Activated effector memory CD4-positive, alpha-beta T cell treated with Interleukin-2 at 50 U/mL for 16 hours (primary cell): ENCODE data around the gene DIDO1.
"Not testable (repeated sequence)": the region's sequence is repeated elsewhere in the genome, so short reads cannot be mapped to it uniquely, and the experiment has no call there.

Experiments used
- DNase-seq: peaks from one replicate; pipeline ENCODE4 v3.0.0-alpha.2; 2020

The DIDO1 gene

GRCh38 chr20:62962221-62962879 is 36.0 kb upstream of the DIDO1 start:
- no peak for DNase-seq

GRCh38 chr20:62961799-62962198 is 35.5 kb upstream of the DIDO1 start:
- no peak for DNase-seq

- DNase-seq, result no peak
Measured at GRCh38 chr20:62961310-62961783, 35.0 kb upstream of the DIDO1 start.

- not testable (repeated sequence) for DNase-seq
Measured at GRCh38 chr20:62960446-62961309, 34.4 kb upstream of the DIDO1 start.

GRCh38 chr20:62959998-62960436 is 33.7 kb upstream of the DIDO1 start:
- DNase-seq, result no peak

- DNase-seq, result no peak
Measured at GRCh38 chr20:62959101-62959971, 33.0 kb upstream of the DIDO1 start.

- DNase-seq, result no peak
Measured at GRCh38 chr20:62958388-62959100, 32.2 kb upstream of the DIDO1 start.

GRCh38 chr20:62957136-62958117 is 31.1 kb upstream of the DIDO1 start:
- no peak for DNase-seq

GRCh38 chr20:62956387-62957135 is 30.3 kb upstream of the DIDO1 start:
- DNase-seq, result no peak

GRCh38 chr20:62955519-62956386 is 29.4 kb upstream of the DIDO1 start:
- no peak for DNase-seq

GRCh38 chr20:62953839-62954703 is 27.8 kb upstream of the DIDO1 start:
- peak; percentile 66 for DNase-seq

- DNase-seq, result no peak
Measured at GRCh38 chr20:62952968-62953838, 26.9 kb upstream of the DIDO1 start.

- DNase-seq, result no peak
Measured at GRCh38 chr20:62952373-62952967, 26.2 kb upstream of the DIDO1 start, which contains the start of gene SLC17A9. TSS of gene SLC17A9 (plus strand) at chr20:62952709. CDS start at chr20:62952831, 122 bp downstream.

GRCh38 chr20:62951896-62952372 is 25.6 kb upstream of the DIDO1 start:
- DNase-seq, result no peak

- DNase-seq, result no peak
Measured at GRCh38 chr20:62951143-62951895, 25.0 kb upstream of the DIDO1 start.

- DNase-seq, result no peak
Measured at GRCh38 chr20:62950741-62951140, 24.4 kb upstream of the DIDO1 start.
